ENCODE measurements around the gene FBXO27. TPM values are rescaled to one million over a fixed set of nuclear protein-coding genes. Genes with fewer than 3 reads are reported as not detected.

The FBXO27 gene
- total RNA-seq, 1 experiment from 2014 or later, result 3.8 TPM

DNA sequence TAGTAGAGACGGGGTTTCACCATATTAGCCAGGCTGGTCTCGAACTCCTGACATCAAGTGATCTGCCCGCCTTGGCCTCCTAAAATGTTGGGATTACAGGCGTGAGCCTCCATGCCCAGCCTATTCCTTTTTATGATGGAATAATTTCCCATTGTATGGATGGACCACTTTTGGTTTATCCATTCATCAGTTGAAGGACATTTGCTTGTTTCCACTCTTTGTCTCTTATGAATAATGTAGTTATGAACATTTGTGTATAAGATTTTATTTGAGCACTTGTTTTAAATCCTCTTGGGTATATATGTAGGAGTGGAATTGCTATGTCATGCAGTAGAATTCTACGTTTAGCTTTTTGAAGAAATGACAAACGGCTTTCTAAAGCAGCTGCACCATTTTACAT is 23.3 kb downstream of the FBXO27 start:
- Mint-ChIP-seq H3K27me3 (ENCODE audit: insufficient read depth, unreplicated experiment) (no peaks in the 10 kb centered on the region), H3K9me3 (ENCODE audit: unreplicated experiment) (no peaks in the 10 kb centered on the region), H3K4me3 (ENCODE audit: unreplicated experiment) (no peak overlapping the region), H3K27ac (ENCODE audit: unreplicated experiment) (no peak overlapping the region), H3K36me3 (ENCODE audit: insufficient read depth, unreplicated experiment) (no peaks in the 10 kb centered on the region), H3K4me1 (ENCODE audit: low read depth, unreplicated experiment) (no peaks in the 10 kb centered on the region)
- H3K36me3 ChIP-seq (ENCODE audit: control insufficient read depth, insufficient read depth, low read length), result no peaks in the 10 kb centered on the region
- no peaks in the 10 kb centered on the region; the same call in 1 of the 2 replicates for H3K27me3 ChIP-seq (replicated peaks; ENCODE audit: control insufficient read depth, insufficient read depth, low read length)
- H3K9me3 ChIP-seq, result no peaks in the 10 kb centered on the region; the same call in 1 of the 2 replicates
- no TSS peak for BruUV-seq (replicated peaks)
- intact Hi-C loops (cut with micrococcal nuclease; ENCODE audit: unreplicated experiment), result no loop called here
- no peaks in the 10 kb centered on the region for H3K4me1 ChIP-seq
- CTCF ChIA-PET, result interaction anchor here (0.6 kb wide), 1 partner anchor 39 kb away, joined by 7 read pairs; no protein-coding TSS in a partner anchor
- no peak overlapping the region for H3K4me3 ChIP-seq (ENCODE audit: low read depth, low read length)
- no peak for DNase-seq
- POLR2A ChIA-PET, result no interaction called here
- TF ChIP-seq, protein P1, sequence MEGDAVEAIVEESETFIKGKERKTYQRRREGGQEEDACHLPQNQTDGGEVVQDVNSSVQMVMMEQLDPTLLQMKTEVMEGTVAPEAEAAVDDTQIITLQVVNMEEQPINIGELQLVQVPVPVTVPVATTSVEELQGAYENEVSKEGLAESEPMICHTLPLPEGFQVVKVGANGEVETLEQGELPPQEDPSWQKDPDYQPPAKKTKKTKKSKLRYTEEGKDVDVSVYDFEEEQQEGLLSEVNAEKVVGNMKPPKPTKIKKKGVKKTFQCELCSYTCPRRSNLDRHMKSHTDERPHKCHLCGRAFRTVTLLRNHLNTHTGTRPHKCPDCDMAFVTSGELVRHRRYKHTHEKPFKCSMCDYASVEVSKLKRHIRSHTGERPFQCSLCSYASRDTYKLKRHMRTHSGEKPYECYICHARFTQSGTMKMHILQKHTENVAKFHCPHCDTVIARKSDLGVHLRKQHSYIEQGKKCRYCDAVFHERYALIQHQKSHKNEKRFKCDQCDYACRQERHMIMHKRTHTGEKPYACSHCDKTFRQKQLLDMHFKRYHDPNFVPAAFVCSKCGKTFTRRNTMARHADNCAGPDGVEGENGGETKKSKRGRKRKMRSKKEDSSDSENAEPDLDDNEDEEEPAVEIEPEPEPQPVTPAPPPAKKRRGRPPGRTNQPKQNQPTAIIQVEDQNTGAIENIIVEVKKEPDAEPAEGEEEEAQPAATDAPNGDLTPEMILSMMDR (IDR thresholded peaks at IDR 0.05; ENCODE audit: insufficient read depth in 1 of 2, low read depth in 1 of 2, low read length in 1 of 2, severe bottlenecking in 1 of 2, unreplicated experiment in 1 of 2), result no peak

DNA sequence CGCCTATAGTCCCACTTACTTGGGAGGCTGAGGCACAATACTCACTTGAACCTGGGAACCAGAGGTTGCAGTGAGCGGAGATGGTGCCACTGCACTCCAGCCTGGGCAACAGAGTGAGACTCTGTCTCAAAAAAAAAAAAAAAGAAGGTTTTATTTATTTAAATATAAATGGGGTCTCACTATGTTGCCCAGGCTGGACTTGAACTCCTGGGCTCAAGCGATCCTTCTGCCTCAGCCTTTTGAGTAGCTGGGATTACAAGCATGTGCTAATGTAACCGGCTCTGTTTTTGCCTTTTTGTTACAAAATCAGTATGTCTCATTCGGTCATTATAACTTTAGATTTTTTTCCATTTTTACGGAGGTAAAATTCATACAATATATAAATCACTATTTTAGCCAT is 24.2 kb downstream of the FBXO27 start:
- no peaks in the 10 kb centered on the region for H3K9me3 Mint-ChIP-seq (ENCODE audit: unreplicated experiment)
- no TSS peak for BruUV-seq (replicated peaks)
- intact Hi-C loops (cut with micrococcal nuclease; ENCODE audit: unreplicated experiment), result no loop called here
- H3K36me3 ChIP-seq (ENCODE audit: control insufficient read depth, insufficient read depth, low read length), result no peaks in the 10 kb centered on the region
- no peaks in the 10 kb centered on the region; the same call in 1 of the 2 replicates for H3K9me3 ChIP-seq
- no peaks in the 10 kb centered on the region for H3K4me1 Mint-ChIP-seq (ENCODE audit: low read depth, unreplicated experiment)
- no peaks in the 10 kb centered on the region for H3K36me3 Mint-ChIP-seq (ENCODE audit: insufficient read depth, unreplicated experiment)
- no peaks in the 10 kb centered on the region for H3K4me1 ChIP-seq
- no peaks in the 10 kb centered on the region; the same call in 1 of the 2 replicates for H3K27me3 ChIP-seq (replicated peaks; ENCODE audit: control insufficient read depth, insufficient read depth, low read length)
- no peak overlapping the region for H3K4me3 ChIP-seq (ENCODE audit: low read depth, low read length)
- no peak overlapping the region for H3K27ac Mint-ChIP-seq (ENCODE audit: unreplicated experiment)
- no peaks in the 10 kb centered on the region for H3K27me3 Mint-ChIP-seq (ENCODE audit: insufficient read depth, unreplicated experiment)
- no peak overlapping the region for H3K4me3 Mint-ChIP-seq (ENCODE audit: unreplicated experiment)
- ChIA-PET POLR2A (no interaction called here), CTCF (no interaction called here)
- TF ChIP-seq, protein P1 (IDR thresholded peaks at IDR 0.05; ENCODE audit: insufficient read depth in 1 of 2, low read depth in 1 of 2, low read length in 1 of 2, severe bottlenecking in 1 of 2, unreplicated experiment in 1 of 2), result no peak
- DNase-seq, result no peak

DNA sequence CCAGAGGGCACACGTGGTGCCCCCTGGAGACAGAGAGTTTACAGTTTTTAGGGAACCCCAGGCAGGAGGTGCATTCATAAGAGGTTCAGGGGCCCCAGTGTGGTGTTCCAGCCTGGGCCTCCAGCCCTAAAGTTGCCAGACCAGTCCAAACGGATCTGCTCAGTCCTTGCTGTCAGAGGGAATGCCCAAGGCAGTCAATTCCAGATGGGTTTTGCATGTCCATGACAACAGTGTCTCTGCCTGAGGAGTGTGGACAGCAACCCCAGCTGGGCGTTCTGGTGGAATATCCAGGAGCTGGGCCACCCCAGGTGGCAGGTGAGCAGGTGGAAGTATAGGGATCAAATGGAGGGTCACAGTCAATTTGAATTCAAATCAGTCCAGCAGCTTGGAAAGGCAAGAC is 25.3 kb downstream of the FBXO27 start:
- Mint-ChIP-seq H3K27me3 (ENCODE audit: insufficient read depth, unreplicated experiment) (no peaks in the 10 kb centered on the region), H3K36me3 (ENCODE audit: insufficient read depth, unreplicated experiment) (no peaks in the 10 kb centered on the region), H3K4me1 (ENCODE audit: low read depth, unreplicated experiment) (no peaks in the 10 kb centered on the region), H3K27ac (ENCODE audit: unreplicated experiment) (no peak overlapping the region), H3K9me3 (ENCODE audit: unreplicated experiment) (no peaks in the 10 kb centered on the region), H3K4me3 (ENCODE audit: unreplicated experiment) (no peak overlapping the region)
- ChIA-PET POLR2A (no interaction called here), CTCF (no interaction called here)
- Histone ChIP-seq H3K9me3 (no peaks in the 10 kb centered on the region; the same call in 1 of the 2 replicates), H3K27me3 (replicated peaks; ENCODE audit: control insufficient read depth, insufficient read depth, low read length) (no peaks in the 10 kb centered on the region; the same call in 1 of the 2 replicates), H3K36me3 (ENCODE audit: control insufficient read depth, insufficient read depth, low read length) (no peaks in the 10 kb centered on the region), H3K4me3 (ENCODE audit: low read depth, low read length) (no peak overlapping the region), H3K4me1 (no peaks in the 10 kb centered on the region)
- TF ChIP-seq, protein P1 (IDR thresholded peaks at IDR 0.05; ENCODE audit: insufficient read depth in 1 of 2, low read depth in 1 of 2, low read length in 1 of 2, severe bottlenecking in 1 of 2, unreplicated experiment in 1 of 2), result no peak
- DNase-seq, result peak; percentile 17 to 46
- intact Hi-C loops (cut with micrococcal nuclease; ENCODE audit: unreplicated experiment), result no loop called here
- BruUV-seq (replicated peaks), result no TSS peak

Data from Caco-2 (cell line).